Omental fat pad (tissue), 4 donors: ENCODE measurements around the gene DOC2A. TPM values are rescaled to one million over a fixed set of nuclear protein-coding genes. Genes with fewer than 3 reads are reported as not detected.
A peak's percentile ranks its signal among the peaks of the same experiment; 100 is the strongest.

ENCODE experiments used
- ATAC-seq: fragments of 150-250 bp; one replicate; pipeline ENCODE4 v1.9.1; 2016; ENCODE audit warnings: mild to moderate bottlenecking, moderate library complexity; ENCODE audit not compliant: low FRiP score
- DNase-seq: peaks from one replicate; pipeline ENCODE4 v3.0.0-alpha.2; 2019; ENCODE audit warnings: low spot score
- total RNA-seq, 4 donors: library from RNA; depleted of rRNA; stranded (reverse); fragments of >200 nt; gene quantifications; one replicate each; pipeline ENCODE4 v1.1.0, GENCODE V29; 2016
- TF ChIP-seq, protein P1 (sequence below), 3 donors: fragments of 450-650 bp; IDR thresholded peaks; one replicate each; pipeline ENCODE4 v1.5.1; 2016 to 2017; ENCODE audit warnings: antibody characterized with exemption in 3 of 3, mild to moderate bottlenecking in 3 of 3, moderate library complexity in 2 of 3

The DOC2A gene
- total RNA-seq, 4 donors from 2014 or later: 0.95 to 2.3 (median 1.2) TPM; not detected in 1

DNA sequence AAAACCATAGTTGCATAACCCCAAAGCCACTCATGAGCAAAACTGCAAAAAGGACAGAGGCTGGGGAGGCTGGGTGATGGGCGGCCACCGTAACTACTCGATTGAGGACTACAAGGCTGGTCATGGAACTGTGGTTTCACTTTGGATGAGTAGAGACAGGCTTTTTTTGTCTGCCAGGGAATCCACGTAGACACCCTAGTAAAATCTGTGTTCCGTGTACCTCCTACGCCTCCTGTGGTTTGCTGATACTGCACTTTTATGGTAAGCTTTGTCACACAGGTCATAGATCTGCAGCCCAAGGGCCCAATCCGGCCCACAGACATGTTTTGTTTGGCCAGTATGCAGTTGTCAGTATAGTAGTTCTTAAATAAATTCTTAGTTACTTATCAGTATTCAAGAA lies 22.4 kb upstream of the DOC2A start:
- TF ChIP-seq, protein P1, sequence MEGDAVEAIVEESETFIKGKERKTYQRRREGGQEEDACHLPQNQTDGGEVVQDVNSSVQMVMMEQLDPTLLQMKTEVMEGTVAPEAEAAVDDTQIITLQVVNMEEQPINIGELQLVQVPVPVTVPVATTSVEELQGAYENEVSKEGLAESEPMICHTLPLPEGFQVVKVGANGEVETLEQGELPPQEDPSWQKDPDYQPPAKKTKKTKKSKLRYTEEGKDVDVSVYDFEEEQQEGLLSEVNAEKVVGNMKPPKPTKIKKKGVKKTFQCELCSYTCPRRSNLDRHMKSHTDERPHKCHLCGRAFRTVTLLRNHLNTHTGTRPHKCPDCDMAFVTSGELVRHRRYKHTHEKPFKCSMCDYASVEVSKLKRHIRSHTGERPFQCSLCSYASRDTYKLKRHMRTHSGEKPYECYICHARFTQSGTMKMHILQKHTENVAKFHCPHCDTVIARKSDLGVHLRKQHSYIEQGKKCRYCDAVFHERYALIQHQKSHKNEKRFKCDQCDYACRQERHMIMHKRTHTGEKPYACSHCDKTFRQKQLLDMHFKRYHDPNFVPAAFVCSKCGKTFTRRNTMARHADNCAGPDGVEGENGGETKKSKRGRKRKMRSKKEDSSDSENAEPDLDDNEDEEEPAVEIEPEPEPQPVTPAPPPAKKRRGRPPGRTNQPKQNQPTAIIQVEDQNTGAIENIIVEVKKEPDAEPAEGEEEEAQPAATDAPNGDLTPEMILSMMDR (IDR thresholded peaks at IDR 0.05): no peak
- DNase-seq (no peak), ATAC-seq (no peak)

GRCh38 chr16:30032083-30032819 lies 21.4 kb upstream of the DOC2A start:
- no peak for DNase-seq
- TF ChIP-seq, protein P1 (IDR thresholded peaks at IDR 0.05): peak in 2 of 3 donors; percentile 13 to 32
- no peak for ATAC-seq

GRCh38 chr16:30031477-30031918 lies 20.7 kb upstream of the DOC2A start:
- ATAC-seq: no peak
- TF ChIP-seq, protein P1 (IDR thresholded peaks at IDR 0.05): no peak
- DNase-seq: no peak

GRCh38 chr16:30030841-30031413 lies 20.1 kb upstream of the DOC2A start, which contains the start of gene TLCD3B:
TSS of gene TLCD3B (minus strand) at chr16:30031271. CDS start at chr16:30030527, 744 bp downstream.
- DNase-seq: no peak
- TF ChIP-seq, protein P1 (IDR thresholded peaks at IDR 0.05): no peak
- no peak for ATAC-seq

GRCh38 chr16:30030011-30030685 lies 19.3 kb upstream of the DOC2A start:
- TF ChIP-seq, protein P1 (IDR thresholded peaks at IDR 0.05): no peak
- no peak for DNase-seq
- no peak for ATAC-seq

GRCh38 chr16:30028438-30029076 lies 17.7 kb upstream of the DOC2A start:
- ATAC-seq: no peak
- TF ChIP-seq, protein P1 (IDR thresholded peaks at IDR 0.05): no peak

More at GRCh38 chr16:30028438-30029076, 17.7 kb upstream of the DOC2A start:
- DNase-seq: no peak
